SK-N-SH (cell line): Measurements from ENCODE around the gene PARD3B. TPM values are rescaled to one million over a fixed set of nuclear protein-coding genes. Genes with fewer than 3 reads are reported as not detected.

ENCODE experiments used
- CTCF ChIA-PET: fragments of 300-600, 350-600 bp; formaldehyde crosslinking; extraction: SDS; loops from one replicate; lab custom pipeline; 2021; lab: Yijun Ruan, JAX
- POLR2A ChIA-PET: fragments of 350-600 bp; sonication (Branson Sonifier 250); formaldehyde crosslinking; extraction: SDS; loops from one replicate; lab custom pipeline; 2020; ENCODE audit warnings: antibody characterized with exemption, inconsistent platforms; lab: Yijun Ruan, JAX
- DNase-seq: peaks from one replicate; pipeline ENCODE4 v3.0.0; 2012
- H2AFZ ChIP-seq: fragments of 200-600 bp; sonication (generic); 2 replicates; pipeline ENCODE4 v1.8.1; 2016; ENCODE audit warnings: antibody characterized with exemption, mild to moderate bottlenecking, low read depth
- H3F3A ChIP-seq: fragments of 200-600 bp; sonication (generic); replicated peaks from 2 replicates; pipeline ENCODE3; 2016; ENCODE audit warnings: antibody characterized with exemption, mild to moderate bottlenecking; ENCODE audit not compliant: insufficient read depth
- H3K27ac ChIP-seq, 2 experiments: fragments of 200-500 bp in 1 of 2; fragments of 200-600 bp in 1 of 2; sonication (Bioruptor generic) in 1 of 2; sonication (generic), shearing (Covaris generic) in 1 of 2; 2 replicates each; pipeline versions ENCODE4 v1.5.1 to v1.6.1; 2014 to 2016; ENCODE audit warnings: low read depth in 2 of 2, inconsistent platforms in 1 of 2, low read length in 1 of 2, mild to moderate bottlenecking in 1 of 2, mixed read lengths in 1 of 2
- H3K27me3 ChIP-seq: fragments of 200-600 bp; sonication (generic), shearing (Covaris generic); 2 replicates; pipeline ENCODE4 v1.6.1; 2016; ENCODE audit warnings: mixed run types; ENCODE audit not compliant: insufficient read depth
- H3K36me3 ChIP-seq, 2 experiments: fragments of 200-500 bp in 1 of 2; fragments of 200-600 bp in 1 of 2; sonication (Bioruptor generic) in 1 of 2; sonication (generic) in 1 of 2; replicated peaks in 1 of 2; 2 replicates each; pipeline versions ENCODE3 to v1.5.1; 2014 to 2016; ENCODE audit warnings: low read length in 1 of 2, mild to moderate bottlenecking in 1 of 2; ENCODE audit not compliant: insufficient read depth in 2 of 2, control insufficient read depth in 1 of 2
- H3K4me1 ChIP-seq, 2 experiments: fragments of 200-500 bp in 1 of 2; fragments of 200-600 bp in 1 of 2; sonication (Bioruptor generic) in 1 of 2; sonication (generic), shearing (Covaris generic) in 1 of 2; 2 replicates each; pipeline versions ENCODE4 v1.5.1 to v1.6.1; 2014 to 2016; ENCODE audit warnings: low read depth in 1 of 2, low read length in 1 of 2, mixed run types in 1 of 2; ENCODE audit not compliant: insufficient read depth in 2 of 2, control insufficient read depth in 1 of 2
- H3K4me2 ChIP-seq: fragments of 200-600 bp; sonication (generic), shearing (Covaris generic); 2 replicates; pipeline ENCODE4 v1.6.1; 2017; ENCODE audit warnings: mixed run types
- H3K4me3 ChIP-seq, 2 experiments: fragments of 200-500 bp in 1 of 2; fragments of 200-600 bp in 1 of 2; sonication (Bioruptor generic) in 1 of 2; sonication (generic), shearing (Covaris generic) in 1 of 2; 2 replicates each; pipeline versions ENCODE4 v1.5.1 to v1.8.1; 2014 to 2016; ENCODE audit warnings: low read depth in 2 of 2, inconsistent platforms in 1 of 2, low read length in 1 of 2, mild to moderate bottlenecking in 1 of 2, mixed read lengths in 1 of 2, moderate library complexity in 1 of 2
- H3K79me2 ChIP-seq: fragments of 200-600 bp; sonication (generic); 2 replicates; pipeline ENCODE4 v1.8.1; 2017; ENCODE audit warnings: mild to moderate bottlenecking; ENCODE audit not compliant: insufficient read depth
- H3K9ac ChIP-seq: fragments of 200-600 bp; sonication (generic); 2 replicates; pipeline ENCODE4 v1.6.1; 2017; ENCODE audit warnings: mixed run types
- H3K9me2 ChIP-seq: fragments of 200-600 bp; sonication (generic); 2 replicates; pipeline ENCODE4 v1.6.1; 2017; ENCODE audit warnings: mixed run types
- H3K9me3 ChIP-seq: fragments of 200-600 bp; sonication (generic); 2 replicates; pipeline ENCODE4 v1.6.1; 2017; ENCODE audit warnings: mixed run types, mild to moderate bottlenecking, moderate library complexity
- H4K20me1 ChIP-seq: fragments of 200-600 bp; sonication (generic); 2 replicates; pipeline ENCODE4 v1.6.1; 2017; ENCODE audit warnings: mild to moderate bottlenecking, mixed run types; ENCODE audit not compliant: insufficient read depth
- CHD2 ChIP-seq: fragments of 150-350 bp; IDR thresholded peaks from 2 replicates; pipeline ENCODE4 v1.6.1; 2018; ENCODE audit warnings: low read length; ENCODE audit not compliant: partially characterized antibody
- ELF1 ChIP-seq: IDR thresholded peaks from 2 replicates; pipeline ENCODE4 v1.4.0; 2012
- EP300 ChIP-seq, 2 experiments: IDR thresholded peaks; 2 replicates each; pipeline versions ENCODE4 v1.4.0 to v1.6.1; 2012; ENCODE audit warnings: borderline replicate concordance in 1 of 2, low read depth in 1 of 2, low read length in 1 of 2
- EZH2phosphoT487 ChIP-seq: fragments of 200-600 bp; sonication (generic); IDR thresholded peaks from 2 replicates; pipeline ENCODE4 v1.6.1; 2017; ENCODE audit warnings: low read depth, mixed run types, mild to moderate bottlenecking, antibody characterized with exemption, moderate library complexity, borderline replicate concordance
- FOSL2 ChIP-seq: IDR thresholded peaks from 2 replicates; pipeline ENCODE4 v1.4.0; 2012; ENCODE audit warnings: low read depth, mild to moderate bottlenecking, moderate library complexity, borderline replicate concordance
- FOXM1 ChIP-seq: IDR thresholded peaks from 2 replicates; pipeline ENCODE4 v1.4.0; 2012; ENCODE audit warnings: low read depth, mild to moderate bottlenecking
- GATA2 ChIP-seq: sonication (generic); formaldehyde crosslinking; IDR thresholded peaks from 2 replicates; pipeline ENCODE4 v1.5.0; 2020; ENCODE audit warnings: mild to moderate bottlenecking, missing genetic modification reagents
- IRF3 ChIP-seq: fragments of 150-350 bp; IDR thresholded peaks from 2 replicates; pipeline ENCODE4 v1.6.1; 2016; ENCODE audit warnings: mild to moderate bottlenecking, low read depth, low read length
- JUND ChIP-seq: IDR thresholded peaks from 2 replicates; pipeline ENCODE4 v1.4.0; 2012
- MEF2A ChIP-seq: IDR thresholded peaks from 2 replicates; pipeline ENCODE4 v1.4.0; 2012; ENCODE audit warnings: low read depth, borderline replicate concordance
- MXI1 ChIP-seq: IDR thresholded peaks from 2 replicates; pipeline ENCODE4 v1.6.1; 2012; ENCODE audit warnings: mild to moderate bottlenecking, low read depth, low read length, improper control_type of control experiment
- NFIC ChIP-seq: IDR thresholded peaks from 2 replicates; pipeline ENCODE4 v1.4.0; 2012; ENCODE audit warnings: borderline replicate concordance
- NRF1 ChIP-seq: IDR thresholded peaks from 2 replicates; pipeline ENCODE4 v1.6.1; 2012; ENCODE audit warnings: low read depth, mild to moderate bottlenecking, low read length
- POLR2AphosphoS5 ChIP-seq: IDR thresholded peaks from 2 replicates; pipeline ENCODE4 v1.6.1; 2012; ENCODE audit warnings: low read depth, low read length
- RAD21 ChIP-seq: IDR thresholded peaks from 2 replicates; pipeline ENCODE4 v1.6.1; 2012; ENCODE audit warnings: mild to moderate bottlenecking, low read length
- RCOR1 ChIP-seq: fragments of 150-350 bp; IDR thresholded peaks from 2 replicates; pipeline ENCODE4 v1.6.1; 2017; ENCODE audit warnings: antibody characterized with exemption, low read length
- REST ChIP-seq: IDR thresholded peaks from 2 replicates; pipeline ENCODE4 v1.6.1; 2012; ENCODE audit warnings: mild to moderate bottlenecking, low read depth, low read length, moderate library complexity
- RFX5 ChIP-seq: IDR thresholded peaks from 2 replicates; pipeline ENCODE4 v1.6.1; 2012; ENCODE audit warnings: mild to moderate bottlenecking, improper control_type of control experiment, low read length
- SMC3 ChIP-seq: IDR thresholded peaks from 2 replicates; pipeline ENCODE4 v1.6.1; 2012; ENCODE audit warnings: low read depth, low read length, improper control_type of control experiment
- TAF1 ChIP-seq: IDR thresholded peaks from 2 replicates; pipeline ENCODE4 v1.6.1; 2012; ENCODE audit warnings: low read depth, mild to moderate bottlenecking, low read length, moderate library complexity, borderline replicate concordance
- TCF12 ChIP-seq: IDR thresholded peaks from 2 replicates; pipeline ENCODE4 v1.4.0; 2012
- TEAD4 ChIP-seq: IDR thresholded peaks from 2 replicates; pipeline ENCODE4 v1.4.0; 2012; ENCODE audit warnings: mild to moderate bottlenecking, borderline replicate concordance; ENCODE audit not compliant: insufficient read depth
- USF1 ChIP-seq: IDR thresholded peaks from 2 replicates; pipeline ENCODE4 v1.4.0; 2012; ENCODE audit warnings: low read depth, borderline replicate concordance
- YY1 ChIP-seq: IDR thresholded peaks from 2 replicates; pipeline ENCODE4 v1.4.0; 2012; ENCODE audit warnings: low read depth, mild to moderate bottlenecking
- WGBS: methylation state at CpG from one replicate; pipeline ENCODE4 v1.1.6; 2017; ENCODE audit warnings: low lambda C conversion rate; 5-methylcytosine and 5-hydroxymethylcytosine counted together
- polyA plus RNA-seq, 3 experiments: library from polyadenylated mRNA; depleted of rRNA; stranded (reverse); fragments of >200 nt; gene quantifications; 2 replicates each; pipeline ENCODE4 v1.2.3, GENCODE V29; 2012

PARD3B gene
- polyA plus RNA-seq, 1 of the 3 experiments (the other 2 are of a cell fraction) = 0.87 TPM

GRCh38 chr2:205565142-205565522 lies 1019.9 kb downstream of the PARD3B start:
- H4K20me1 ChIP-seq = no peaks in the 10 kb centered on the region
- no peaks in the 10 kb centered on the region for H3K9me3 ChIP-seq
- TF ChIP-seq REST (no peak), FOSL2 (no peak), EP300 (IDR thresholded peaks at IDR 0.05; ENCODE audit: borderline replicate concordance in 1 of 2, low read depth in 1 of 2, low read length in 1 of 2) (no peak), TAF1 (no peak), FOXM1 (no peak), RAD21 (no peak), TCF12 (no peak), NFIC (no peak), POLR2AphosphoS5 (no peak), ELF1 (no peak), CHD2 (no peak)
- TF ChIP-seq, all 33 proteins: peak for 0
- Histone ChIP-seq H3K4me1 (peaks cover 0 to 4% of the 10 kb centered on the region in 2 experiments; a peak in 2 of 4 replicates), H3K4me2 (no peak overlapping the region), H3K9me2 (no peaks in the 10 kb centered on the region), H3K27ac (no peak overlapping the region), H3K79me2 (no peaks in the 10 kb centered on the region), H2AFZ (no peak overlapping the region), H3K4me3 (no peak overlapping the region), H3K36me3 (no peaks in the 10 kb centered on the region), H3K9ac (no peak overlapping the region), H3F3A (no peaks in the 10 kb centered on the region), H3K27me3 (no peaks in the 10 kb centered on the region)
- POLR2A ChIA-PET = no interaction called here
- DNase-seq = no peak
- CTCF ChIA-PET = interaction anchor here (1.2 to 2.9 kb wide), 2 partner anchors 10 to 14 kb away, joined by 3 to 9 read pairs; no protein-coding TSS in a partner anchor
- WGBS = 100% methylated on average over 2 of the region's 2 CpGs

GRCh38 chr2:205566606-205567168 lies 1021.4 kb downstream of the PARD3B start:
- DNase-seq = no peak
- H3F3A ChIP-seq = no peaks in the 10 kb centered on the region
- no peaks in the 10 kb centered on the region for H3K36me3 ChIP-seq
- no peak overlapping the region for H3K9ac ChIP-seq
- POLR2A ChIA-PET = interaction anchor here (0.6 kb wide), 1 partner anchor 8 kb away, joined by 4 read pairs; no protein-coding TSS in a partner anchor
- no peaks in the 10 kb centered on the region for H3K79me2 ChIP-seq
- H3K4me2 ChIP-seq = no peak overlapping the region
- CTCF ChIA-PET = interaction anchor here (2.9 kb wide), 1 partner anchor 12 kb away, joined by 9 read pairs; no protein-coding TSS in a partner anchor
- H3K9me2 ChIP-seq = no peaks in the 10 kb centered on the region
- WGBS = 61% methylated on average over 6 of the region's 6 CpGs
- peaks cover 0 to 6% of the 10 kb centered on the region in 2 experiments; a peak in 2 of 4 replicates for H3K4me1 ChIP-seq
- H2AFZ ChIP-seq = no peak overlapping the region
- H3K4me3 ChIP-seq = no peak overlapping the region
- H3K27ac ChIP-seq = no peak overlapping the region
- no peaks in the 10 kb centered on the region for H4K20me1 ChIP-seq
- no peaks in the 10 kb centered on the region for H3K9me3 ChIP-seq
- no peaks in the 10 kb centered on the region for H3K27me3 ChIP-seq
- TF ChIP-seq TAF1 = no peak
- TF ChIP-seq ELF1 = no peak
- TF ChIP-seq TEAD4 = no peak
- TF ChIP-seq EZH2phosphoT487 = no peak
- no peak for TF ChIP-seq USF1
- TF ChIP-seq MEF2A = no peak
- no peak for TF ChIP-seq SMC3
- no peak for TF ChIP-seq EP300 (IDR thresholded peaks at IDR 0.05; ENCODE audit: borderline replicate concordance in 1 of 2, low read depth in 1 of 2, low read length in 1 of 2)
- TF ChIP-seq CHD2 = no peak
- TF ChIP-seq RFX5 = no peak
- no peak for TF ChIP-seq YY1
- no peak for TF ChIP-seq MXI1
- TF ChIP-seq IRF3 = no peak
- TF ChIP-seq GATA2 (CRISPR knock-in tag) = no peak
- TF ChIP-seq RCOR1 = no peak
- no peak for TF ChIP-seq NRF1
- no peak for TF ChIP-seq JUND
